B cell (primary cell): ENCODE measurements around the gene FXYD4. TPM values are rescaled to one million over a fixed set of nuclear protein-coding genes. Genes with fewer than 3 reads are reported as not detected.

Experiments used
- ATAC-seq: fragments of 200-7000 bp; cut with Tn5 transposase; one replicate; pipeline ENCODE4 v1.10.0; 2021; ENCODE audit warnings: low read depth, mild to moderate bottlenecking, moderate number of reproducible peaks, moderate library complexity
- CTCF ChIA-PET: fragments of 350-600 bp; sonication (Branson Sonifier 250); formaldehyde crosslinking; loops from one replicate; lab custom pipeline; 2021; ENCODE audit warnings: antibody characterized with exemption, inconsistent platforms; lab: Charles Lee
- POLR2A ChIA-PET: fragments of 350-600 bp; sonication (Branson Sonifier 250); formaldehyde crosslinking; loops from one replicate; lab custom pipeline; 2021; ENCODE audit warnings: antibody characterized with exemption; lab: Charles Lee
- DNase-seq: peaks from one replicate; pipeline ENCODE4 v3.0.0; 2013
- H2AFZ ChIP-seq: 2 replicates; pipeline ENCODE4 v1.6.1; 2012; ENCODE audit warnings: mild to moderate bottlenecking, low read depth, low read length; ENCODE audit not compliant: insufficient read depth, poor library complexity, severe bottlenecking
- H3K27ac ChIP-seq, 2 donors: 1 replicate in 1 of 2; 2 replicates in 1 of 2; pipeline ENCODE4 v1.5.1; 2012 to 2013; ENCODE audit warnings: low read length in 2 of 2, mild to moderate bottlenecking in 2 of 2, moderate library complexity in 1 of 2
- H3K27me3 ChIP-seq, 4 experiments: fragments of 200-600 bp in 1 of 4; sonication (generic) in 1 of 4; replicated peaks in 1 of 4; 1 replicate in 2 of 4; 2 replicates in 2 of 4; pipeline versions ENCODE4 v1.6.1 to v1.7.0; 2013 to 2016; ENCODE audit warnings: low read length in 3 of 4, mild to moderate bottlenecking in 2 of 4, mixed read lengths in 1 of 4, moderate library complexity in 1 of 4; ENCODE audit not compliant: insufficient read depth in 4 of 4, control insufficient read depth in 3 of 4; ENCODE audit errors: control extremely low read depth in 1 of 4
- H3K36me3 ChIP-seq, 2 experiments: replicated peaks in 1 of 2; 1 replicate in 1 of 2; 2 replicates in 1 of 2; pipeline versions ENCODE4 v1.6.1 to v1.7.1; 2013; ENCODE audit warnings: low read length in 1 of 2; ENCODE audit not compliant: insufficient read depth in 2 of 2, control insufficient read depth in 1 of 2; ENCODE audit errors: control extremely low read depth in 1 of 2, extremely low read depth in 1 of 2
- H3K4me1 ChIP-seq, 2 donors: fragments of 200-600 bp in 1 of 2; sonication (generic) in 1 of 2; 1 replicate in 1 of 2; 2 replicates in 1 of 2; pipeline versions ENCODE4 v1.5.1 to v1.6.1; 2013 to 2017; ENCODE audit warnings: low read length in 2 of 2; ENCODE audit not compliant: control insufficient read depth in 2 of 2, insufficient read depth in 2 of 2
- H3K4me2 ChIP-seq: replicated peaks from 2 replicates; pipeline ENCODE3; 2012; ENCODE audit warnings: mild to moderate bottlenecking, low read depth, low read length; ENCODE audit not compliant: poor library complexity, severe bottlenecking
- H3K4me3 ChIP-seq, 5 experiments: fragments of 200-600 bp in 1 of 5; sonication (generic) in 1 of 5; 1 replicate in 3 of 5; 2 replicates in 2 of 5; pipeline versions ENCODE4 v1.5.1 to v1.7.0; 2011 to 2016; ENCODE audit warnings: low read length in 4 of 5, mild to moderate bottlenecking in 4 of 5, low read depth in 2 of 5, control low read depth in 1 of 5, moderate library complexity in 1 of 5; ENCODE audit not compliant: insufficient read depth in 1 of 5; ENCODE audit errors: control extremely low read depth in 1 of 5, extremely low read depth in 1 of 5
- H3K79me2 ChIP-seq: fragments of 200-600 bp; sonication (generic); one replicate; pipeline ENCODE4 v1.6.0; 2016; ENCODE audit warnings: low read length; ENCODE audit not compliant: control insufficient read depth, insufficient read depth
- H3K9ac ChIP-seq: fragments of 200-600 bp; sonication (generic); 2 replicates; pipeline ENCODE4 v1.6.1; 2017; ENCODE audit warnings: mild to moderate bottlenecking, low read length, moderate library complexity
- H3K9me3 ChIP-seq, 3 donors: one replicate each; pipeline versions ENCODE4 v1.6.1 to v1.7.1; 2013; ENCODE audit warnings: low read length in 2 of 3; ENCODE audit not compliant: control insufficient read depth in 2 of 3, insufficient read depth in 1 of 3; ENCODE audit errors: control extremely low read depth in 1 of 3
- H4K20me1 ChIP-seq: 2 replicates; pipeline ENCODE4 v1.6.0; 2012; ENCODE audit warnings: mild to moderate bottlenecking, low read length; ENCODE audit not compliant: insufficient read depth, control insufficient read depth, poor library complexity, severe bottlenecking
- H3K27ac Mint-ChIP-seq: one replicate; pipeline ENCODE4 v1.8.0; 2021; ENCODE audit warnings: mixed read lengths
- H3K27me3 Mint-ChIP-seq: one replicate; pipeline ENCODE4 v1.8.0; 2021; ENCODE audit warnings: mixed read lengths
- H3K4me1 Mint-ChIP-seq: one replicate; pipeline ENCODE4 v1.8.0; 2021; ENCODE audit warnings: mixed read lengths
- H3K4me3 Mint-ChIP-seq: one replicate; pipeline ENCODE4 v1.8.0; 2021; ENCODE audit warnings: mixed read lengths
- H3K9me3 Mint-ChIP-seq: one replicate; pipeline ENCODE4 v1.8.0; 2022; ENCODE audit warnings: mixed read lengths; ENCODE audit not compliant: insufficient read depth
- WGBS: methylation state at CpG from one replicate; pipeline ENCODE4 v1.1.5; 2013; ENCODE audit warnings: missing lambda C conversion rate; ENCODE audit not compliant: insufficient coverage; 5-methylcytosine and 5-hydroxymethylcytosine counted together
- intact Hi-C: fragments of 100-400 bp; cut with micrococcal nuclease; formaldehyde crosslinking; loops from one replicate; pipeline ENCODE4 v1.10.0; 2022
- polyA plus RNA-seq: library from polyadenylated mRNA; depleted of rRNA; stranded (reverse); fragments of >200 nt; gene quantifications from 2 replicates; pipeline ENCODE4 v1.2.3, GENCODE V29; 2012
- small RNA-seq: library from RNA; depleted of rRNA; stranded (forward); fragments of <200 nt; gene quantifications from one replicate; pipeline ENCODE3, GENCODE V24; 2012; ENCODE audit warnings: low replicate concordance, low read depth; ENCODE audit not compliant: insufficient read length
- total RNA-seq, 2 donors: library from RNA; stranded (reverse); fragments of 120-200 nt in 1 of 2; gene quantifications; 1 replicate in 1 of 2; 2 replicates in 1 of 2; pipeline versions ENCODE4 v1.2.3 to v1.2.4, GENCODE V29; 2013 to 2022
- TF ChIP-seq, protein P1 (sequence below): fragments of 200-600 bp; IDR thresholded peaks from one replicate; pipeline ENCODE4 v1.8.0; 2022; ENCODE audit warnings: antibody characterized with exemption, mild to moderate bottlenecking

The FXYD4 gene
- total and polyA plus RNA-seq, 2 donors (not counting 1 experiment from before 2014, with no cell fraction given), result not detected

DNA sequence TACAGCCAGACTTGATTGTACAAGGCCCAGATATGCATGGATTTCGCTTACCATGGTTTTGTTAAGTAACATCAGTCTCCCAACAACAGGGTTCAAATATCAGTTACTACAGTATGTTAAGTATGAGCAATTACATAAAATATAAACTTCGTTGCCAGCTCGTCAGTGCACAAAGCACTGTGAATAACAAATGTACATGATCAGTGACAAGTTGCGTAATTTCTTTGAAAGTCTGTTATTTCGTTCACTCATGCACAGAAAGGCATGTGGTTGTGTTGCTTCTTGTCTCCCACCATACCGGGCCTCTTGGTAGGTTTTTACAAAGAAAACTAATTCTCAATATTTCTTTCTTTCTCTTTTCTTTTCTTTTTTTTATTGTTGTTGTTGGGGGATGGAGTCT, 53.0 kb downstream of the FXYD4 start:
- POLR2A ChIA-PET, result interaction anchor here (1.6 kb wide), 1 partner anchor 28 kb away, joined by 3 read pairs; no protein-coding TSS in a partner anchor

More for the DNA sequence above, 53.0 kb downstream of the FXYD4 start:
- Histone ChIP-seq H3K27ac (no peak overlapping the region), H3K36me3 (no peaks in the 10 kb centered on the region), H3K9ac (no peak overlapping the region), H4K20me1 (no peaks in the 10 kb centered on the region), H3K4me1 (peaks cover 29 to 36% of the 10 kb centered on the region in 2 donors), H3K79me2 (peaks cover 6% of the 10 kb centered on the region), H3K27me3 (no peaks in the 10 kb centered on the region), H3K9me3 (peaks cover 0 to 4% (median 0%) of the 10 kb centered on the region in 3 donors), H3K4me3 (no peak overlapping the region), H2AFZ (no peak overlapping the region), H3K4me2 (no peak overlapping the region)
- intact Hi-C loops, result no loop called here
- CTCF ChIA-PET, result interaction anchor here (0.6 kb wide), 1 partner anchor 12 kb away, joined by 3 read pairs; the partner anchor contains the start of gene ZNF487
- DNase-seq, result no peak
- H3K4me3 Mint-ChIP-seq, result no peak overlapping the region
- H3K9me3 Mint-ChIP-seq, result no peaks in the 10 kb centered on the region
- TF ChIP-seq, protein P1, sequence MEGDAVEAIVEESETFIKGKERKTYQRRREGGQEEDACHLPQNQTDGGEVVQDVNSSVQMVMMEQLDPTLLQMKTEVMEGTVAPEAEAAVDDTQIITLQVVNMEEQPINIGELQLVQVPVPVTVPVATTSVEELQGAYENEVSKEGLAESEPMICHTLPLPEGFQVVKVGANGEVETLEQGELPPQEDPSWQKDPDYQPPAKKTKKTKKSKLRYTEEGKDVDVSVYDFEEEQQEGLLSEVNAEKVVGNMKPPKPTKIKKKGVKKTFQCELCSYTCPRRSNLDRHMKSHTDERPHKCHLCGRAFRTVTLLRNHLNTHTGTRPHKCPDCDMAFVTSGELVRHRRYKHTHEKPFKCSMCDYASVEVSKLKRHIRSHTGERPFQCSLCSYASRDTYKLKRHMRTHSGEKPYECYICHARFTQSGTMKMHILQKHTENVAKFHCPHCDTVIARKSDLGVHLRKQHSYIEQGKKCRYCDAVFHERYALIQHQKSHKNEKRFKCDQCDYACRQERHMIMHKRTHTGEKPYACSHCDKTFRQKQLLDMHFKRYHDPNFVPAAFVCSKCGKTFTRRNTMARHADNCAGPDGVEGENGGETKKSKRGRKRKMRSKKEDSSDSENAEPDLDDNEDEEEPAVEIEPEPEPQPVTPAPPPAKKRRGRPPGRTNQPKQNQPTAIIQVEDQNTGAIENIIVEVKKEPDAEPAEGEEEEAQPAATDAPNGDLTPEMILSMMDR, result no peak
- H3K4me1 Mint-ChIP-seq, result peaks cover 24% of the 10 kb centered on the region
- no peak overlapping the region for H3K27ac Mint-ChIP-seq
- WGBS, result 100% methylated on average over 1 of the region's 6 CpGs
- ATAC-seq, result no peak
- no peaks in the 10 kb centered on the region for H3K27me3 Mint-ChIP-seq

Small RNA genes within 50 kb of the gene (small RNA-seq; reads per million reads assigned to genes)
- gene RNU6ATAC11P, result not detected
- not detected for gene SNORD3J

Other genes with a start within 250 kb of the FXYD4 start
- 24.0 and 25.0 TPM in 2 replicates for gene CSGALNACT2, start 233.2 kb upstream of the FXYD4 start, total RNA-seq
- gene CSGALNACT2, start 233.2 kb upstream of the FXYD4 start, polyA plus RNA-seq, result 10.9 and 22.5 TPM in 2 replicates
- gene RASGEF1A, start 104.6 kb upstream of the FXYD4 start, total RNA-seq, result 2.3 and 3.1 TPM in 2 replicates
- gene RASGEF1A, start 104.6 kb upstream of the FXYD4 start, polyA plus RNA-seq, result 2.2 and 2.4 TPM in 2 replicates
- 161 and 166 TPM in 2 replicates for gene HNRNPF, start 37.5 kb downstream of the FXYD4 start, total RNA-seq
- 76.7 and 99.5 TPM in 2 replicates for gene HNRNPF, start 37.5 kb downstream of the FXYD4 start, polyA plus RNA-seq
- 6.7 and 9.8 TPM in 2 replicates for gene ZNF487, start 65.5 kb downstream of the FXYD4 start, total RNA-seq
- gene ZNF487, start 65.5 kb downstream of the FXYD4 start, polyA plus RNA-seq, result 13.9 and 14.8 TPM in 2 replicates
- 5.9 and 7.6 TPM in 2 replicates for gene ZNF239, start 203.0 kb downstream of the FXYD4 start, total RNA-seq
- gene ZNF239, start 203.0 kb downstream of the FXYD4 start, polyA plus RNA-seq, result 2.0 and 2.2 TPM in 2 replicates
- 8.4 and 9.5 TPM in 2 replicates for gene ZNF485, start 234.8 kb downstream of the FXYD4 start, total RNA-seq
- gene ZNF485, start 234.8 kb downstream of the FXYD4 start, polyA plus RNA-seq, result 2.2 and 4.8 TPM in 2 replicates